Globus pallidus (tissue), 1 donor: ENCODE results near the gene CTSF.

ENCODE experiments used
- DNase-seq: peaks from one replicate; pipeline ENCODE4 v3.0.0-alpha.2; 2015; ENCODE audit warnings: low spot score

Gene CTSF

DNA sequence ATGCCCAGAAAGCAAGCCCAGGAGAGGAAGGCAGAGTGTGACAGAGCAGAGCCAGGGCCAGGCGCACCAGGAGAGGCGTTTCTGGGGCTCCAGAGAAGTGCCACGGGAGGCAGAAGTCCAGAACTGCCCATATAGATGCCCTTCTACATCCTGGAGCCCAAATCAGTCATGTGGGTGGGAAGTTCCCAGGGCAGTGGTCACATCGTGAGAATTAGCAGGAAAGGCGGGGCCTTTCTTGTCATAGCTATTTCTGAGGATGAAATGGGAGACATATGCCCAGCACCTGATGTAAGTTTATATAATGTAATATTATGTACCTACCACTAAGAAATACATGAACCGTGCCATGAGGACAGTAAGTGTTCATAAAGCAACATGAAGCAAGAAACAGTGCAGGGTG lies 35.6 kb downstream of the CTSF start:
- no peak for DNase-seq

DNA sequence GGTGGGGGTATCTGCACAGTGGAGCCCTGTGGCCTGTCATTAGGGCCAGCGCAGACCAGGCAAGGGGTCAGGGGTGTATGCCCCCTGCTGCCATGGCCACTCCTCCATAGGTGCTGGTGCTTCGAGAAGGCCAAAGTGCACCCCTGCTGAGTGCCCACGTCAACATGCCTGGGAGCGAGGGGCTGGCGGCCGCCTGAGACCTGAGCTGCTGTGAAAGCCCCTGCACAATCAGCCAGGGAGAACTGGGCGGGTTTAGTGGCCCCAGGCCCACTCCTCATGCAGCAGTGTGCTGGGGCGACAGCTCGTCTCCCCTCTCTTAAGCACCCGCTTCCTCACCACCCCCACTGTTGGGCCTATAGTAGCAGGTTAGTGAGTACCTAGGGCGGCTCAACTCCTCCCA lies 36.6 kb downstream of the CTSF start:
- DNase-seq: no peak

DNA sequence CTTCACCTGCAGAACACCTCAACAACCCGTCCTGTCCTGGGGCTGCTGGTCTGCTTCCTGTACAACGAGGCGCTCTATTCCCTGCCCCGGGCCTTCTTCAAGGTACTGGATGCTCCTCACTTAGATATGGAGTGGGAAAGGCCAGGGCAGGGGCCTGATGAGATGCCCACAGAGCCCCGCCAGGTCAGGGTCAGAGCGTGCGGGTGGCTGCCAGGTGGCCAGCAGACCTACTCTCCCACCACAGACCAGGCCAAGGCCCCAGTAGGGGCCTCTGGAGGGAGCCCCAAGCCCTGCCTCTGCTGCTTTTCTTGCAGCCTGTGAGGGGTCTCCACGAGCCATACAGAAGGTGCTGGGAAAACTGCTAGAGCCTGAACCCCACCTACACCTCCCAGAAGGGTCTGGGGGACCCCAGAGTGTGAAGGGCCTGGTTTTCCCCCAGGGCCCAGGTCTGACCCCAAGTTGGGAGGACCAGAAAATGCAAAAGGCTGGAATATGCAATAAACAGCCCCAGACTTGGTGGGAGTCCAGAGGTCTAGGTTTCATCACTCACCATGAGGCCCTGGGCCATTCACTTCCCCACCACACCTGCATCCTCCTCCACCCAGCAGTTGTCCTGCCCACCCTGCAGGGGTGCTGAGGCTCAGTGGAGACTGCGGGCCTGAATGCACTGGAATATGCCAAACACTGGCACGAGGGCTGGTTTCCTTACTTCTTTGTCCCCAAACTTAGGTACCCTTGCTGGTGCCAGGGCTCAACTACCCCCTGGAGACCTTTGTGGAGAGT lies 37.3 kb downstream of the CTSF start:
- DNase-seq: no peak

- no peak for DNase-seq
These were observed 38.8 kb downstream of the CTSF start for GRCh38 chr11:66529655-66530054.

GRCh38 chr11:66529069-66529468 lies 39.3 kb downstream of the CTSF start:
- DNase-seq: no peak

GRCh38 chr11:66524304-66525040 lies 43.9 kb downstream of the CTSF start:
- DNase-seq: no peak

- no peak for DNase-seq
These were observed 44.8 kb downstream of the CTSF start for GRCh38 chr11:66523611-66524010.
